Vagina (tissue), 2 donors: ENCODE data around the gene LTA4H.

Experiments
- CTCF ChIP-seq, 3 experiments: fragments of 450-650 bp in 2 of 3; fragments of 200-600 bp in 1 of 3; sonication (generic) in 1 of 3; IDR thresholded peaks; one replicate each; pipeline ENCODE4 v1.5.1; 2017 to 2019; ENCODE audit warnings: antibody characterized with exemption in 3 of 3, mild to moderate bottlenecking in 2 of 3, moderate library complexity in 2 of 3
- POLR2A ChIP-seq, 2 donors: fragments of 450-650 bp; IDR thresholded peaks; one replicate each; pipeline ENCODE4 v1.6.1; 2017; ENCODE audit warnings: antibody characterized with exemption in 2 of 2, mild to moderate bottlenecking in 2 of 2, moderate library complexity in 2 of 2
- POLR2AphosphoS5 ChIP-seq, 2 donors: sonication (generic); formaldehyde crosslinking; IDR thresholded peaks; one replicate each; pipeline ENCODE4 v1.9.0; 2017; ENCODE audit warnings: antibody characterized with exemption in 2 of 2, mild to moderate bottlenecking in 2 of 2, low read depth in 1 of 2; ENCODE audit not compliant: insufficient read depth in 1 of 2

GRCh38 chr12:96081596-96081995, 46.2 kb upstream of the LTA4H start:
- TF ChIP-seq POLR2A (IDR thresholded peaks at IDR 0.05) = no peak
- no peak for TF ChIP-seq CTCF (IDR thresholded peaks at IDR 0.05)
- no peak for TF ChIP-seq POLR2AphosphoS5 (IDR thresholded peaks at IDR 0.05; ENCODE audit: insufficient read depth in 1 of 2, low read depth in 1 of 2)
